HG03095 (cell line): Measurements from ENCODE around the gene DMD.

Experiments used
- ATAC-seq: cut with Tn5 transposase; IDR thresholded peaks from one replicate; pipeline ENCODE4 v1.9.1; 2021; ENCODE audit warnings: moderate library complexity; ENCODE audit not compliant: unreplicated experiment

DMD gene

GRCh38 chrX:31320740-31321139 lies 1890.6 kb downstream of the DMD start:
- ATAC-seq, result no peak

GRCh38 chrX:31319586-31319985 lies 1891.8 kb downstream of the DMD start:
- no peak for ATAC-seq

- no peak for ATAC-seq
Measured at GRCh38 chrX:31318866-31319265, 1892.5 kb downstream of the DMD start.

- ATAC-seq, result no peak
Measured at GRCh38 chrX:31316340-31316991, 1894.9 kb downstream of the DMD start.

- ATAC-seq, result no peak
Measured at GRCh38 chrX:31314921-31315320, 1896.4 kb downstream of the DMD start.

GRCh38 chrX:31307952-31308351 lies 1903.4 kb downstream of the DMD start:
- ATAC-seq, result no peak

GRCh38 chrX:31302573-31303075 lies 1908.7 kb downstream of the DMD start:
- ATAC-seq, result no peak

GRCh38 chrX:31301941-31302340 lies 1909.4 kb downstream of the DMD start:
- ATAC-seq, result no peak

- ATAC-seq, result no peak
Measured at GRCh38 chrX:31301203-31301602, 1910.1 kb downstream of the DMD start.

- no peak for ATAC-seq
Measured at GRCh38 chrX:31298916-31299315, 1912.4 kb downstream of the DMD start.

- no peak for ATAC-seq
Measured at GRCh38 chrX:31297881-31298280, 1913.5 kb downstream of the DMD start.

GRCh38 chrX:31294475-31294874 lies 1916.9 kb downstream of the DMD start:
- ATAC-seq, result no peak

GRCh38 chrX:31293409-31293808 lies 1917.9 kb downstream of the DMD start:
- ATAC-seq, result no peak

GRCh38 chrX:31291131-31291530 lies 1920.2 kb downstream of the DMD start:
- ATAC-seq, result no peak

- no peak for ATAC-seq
Measured at GRCh38 chrX:31287861-31288260, 1923.5 kb downstream of the DMD start.

GRCh38 chrX:31280580-31280979 lies 1930.8 kb downstream of the DMD start:
- no peak for ATAC-seq

- no peak for ATAC-seq
Measured at GRCh38 chrX:31279359-31279758, 1932.0 kb downstream of the DMD start.

- no peak for ATAC-seq
Measured at GRCh38 chrX:31272472-31272775, 1938.9 kb downstream of the DMD start.

GRCh38 chrX:31271615-31272471 lies 1939.5 kb downstream of the DMD start:
- ATAC-seq, result no peak

GRCh38 chrX:31269914-31270313 lies 1941.4 kb downstream of the DMD start:
- no peak for ATAC-seq

GRCh38 chrX:31268359-31268758 lies 1943.0 kb downstream of the DMD start:
- no peak for ATAC-seq
